ENCODE data around the gene SLC66A3.

DNA sequence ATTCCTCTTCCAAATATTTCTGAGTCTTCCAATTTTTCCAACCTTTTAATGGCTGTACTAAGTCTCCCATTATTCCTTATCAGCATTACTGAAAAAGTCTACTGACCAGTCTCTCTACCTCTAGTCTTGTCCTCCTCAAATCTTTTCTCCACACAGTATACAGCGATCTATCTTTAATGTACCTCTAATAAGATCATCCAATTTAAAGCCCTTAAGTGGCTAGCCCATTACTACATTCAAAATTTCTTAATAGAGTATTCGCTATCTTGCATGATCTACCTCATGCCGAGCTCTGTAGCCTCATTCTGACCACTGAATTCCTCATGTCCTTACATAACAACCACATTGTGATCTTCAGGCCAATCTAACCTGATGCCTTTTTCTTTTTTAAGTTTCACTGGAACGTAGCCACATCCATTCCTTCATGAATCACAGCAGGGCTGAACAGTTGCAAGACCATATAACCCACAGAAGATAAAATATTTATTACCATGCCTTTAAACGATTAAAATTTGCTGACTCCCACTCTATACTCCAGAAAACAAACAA, 57.9 kb downstream of the SLC66A3 start:
- TF ChIP-seq, protein P1, sequence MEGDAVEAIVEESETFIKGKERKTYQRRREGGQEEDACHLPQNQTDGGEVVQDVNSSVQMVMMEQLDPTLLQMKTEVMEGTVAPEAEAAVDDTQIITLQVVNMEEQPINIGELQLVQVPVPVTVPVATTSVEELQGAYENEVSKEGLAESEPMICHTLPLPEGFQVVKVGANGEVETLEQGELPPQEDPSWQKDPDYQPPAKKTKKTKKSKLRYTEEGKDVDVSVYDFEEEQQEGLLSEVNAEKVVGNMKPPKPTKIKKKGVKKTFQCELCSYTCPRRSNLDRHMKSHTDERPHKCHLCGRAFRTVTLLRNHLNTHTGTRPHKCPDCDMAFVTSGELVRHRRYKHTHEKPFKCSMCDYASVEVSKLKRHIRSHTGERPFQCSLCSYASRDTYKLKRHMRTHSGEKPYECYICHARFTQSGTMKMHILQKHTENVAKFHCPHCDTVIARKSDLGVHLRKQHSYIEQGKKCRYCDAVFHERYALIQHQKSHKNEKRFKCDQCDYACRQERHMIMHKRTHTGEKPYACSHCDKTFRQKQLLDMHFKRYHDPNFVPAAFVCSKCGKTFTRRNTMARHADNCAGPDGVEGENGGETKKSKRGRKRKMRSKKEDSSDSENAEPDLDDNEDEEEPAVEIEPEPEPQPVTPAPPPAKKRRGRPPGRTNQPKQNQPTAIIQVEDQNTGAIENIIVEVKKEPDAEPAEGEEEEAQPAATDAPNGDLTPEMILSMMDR (IDR thresholded peaks at IDR 0.05): no peak
- TF ChIP-seq ZFX (IDR thresholded peaks at IDR 0.05; ENCODE audit: borderline replicate concordance): no peak
